ENCODE results near the gene UBQLN4.
A peak's percentile ranks its signal among the peaks of the same experiment; 100 is the strongest.
"Not testable (repeated sequence)": the region's sequence is repeated elsewhere in the genome, so short reads cannot be mapped to it uniquely, and the experiment has no call there.

Gene UBQLN4

GRCh38 chr1:156075162-156075561 is 21.6 kb upstream of the UBQLN4 start:
- DNase-seq (ENCODE audit: insufficient read length, low spot score) (no peak), FAIRE-seq (no peak)
- peak; percentile 6 for TF ChIP-seq CTCF (IDR thresholded peaks at IDR 0.05; ENCODE audit: insufficient read depth, missing control alignments)

- TF ChIP-seq CTCF (IDR thresholded peaks at IDR 0.05; ENCODE audit: insufficient read depth, missing control alignments): no peak
- no peak for FAIRE-seq
- DNase-seq (ENCODE audit: insufficient read length, low spot score): no peak
Observed at GRCh38 chr1:156074661-156075060, 21.1 kb upstream of the UBQLN4 start.

GRCh38 chr1:156073740-156074139 is 20.1 kb upstream of the UBQLN4 start:
- FAIRE-seq: no peak
- TF ChIP-seq CTCF (IDR thresholded peaks at IDR 0.05; ENCODE audit: insufficient read depth, missing control alignments): no peak
- DNase-seq (ENCODE audit: insufficient read length, low spot score): peak; percentile 87

GRCh38 chr1:156073110-156073687 is 19.6 kb upstream of the UBQLN4 start:
- no peak for TF ChIP-seq CTCF (IDR thresholded peaks at IDR 0.05; ENCODE audit: insufficient read depth, missing control alignments)
- FAIRE-seq: no peak
- no peak for DNase-seq (ENCODE audit: insufficient read length, low spot score)

GRCh38 chr1:156072251-156072650 is 18.7 kb upstream of the UBQLN4 start:
- FAIRE-seq (no peak), DNase-seq (ENCODE audit: insufficient read length, low spot score) (no peak)
- no peak for TF ChIP-seq CTCF (IDR thresholded peaks at IDR 0.05; ENCODE audit: insufficient read depth, missing control alignments)

- FAIRE-seq; DNase-seq (ENCODE audit: insufficient read length, low spot score): not testable (repeated sequence)
Observed at GRCh38 chr1:156071332-156071816, 17.8 kb upstream of the UBQLN4 start.

GRCh38 chr1:156070548-156070947 is 16.9 kb upstream of the UBQLN4 start:
- DNase-seq (ENCODE audit: insufficient read length, low spot score): no peak
- TF ChIP-seq CTCF (IDR thresholded peaks at IDR 0.05; ENCODE audit: insufficient read depth, missing control alignments): no peak
- FAIRE-seq: no peak
